ENCODE measurements around the gene LENG8.

Gene LENG8

GRCh38 chr19:54453921-54454780 is 5.2 kb downstream of the LENG8 start:
- DNase-seq (ENCODE audit: low read depth in 1 of 2, low spot score in 1 of 2), result no peak
- H3K27me3 ChIP-seq (ENCODE audit: insufficient read depth, poor library complexity, severe bottlenecking), result no peaks in the 10 kb centered on the region
- TF ChIP-seq SPI1 (IDR thresholded peaks at IDR 0.05; ENCODE audit: borderline replicate concordance, low read depth) (no peak), POLR2AphosphoS5 (IDR thresholded peaks at IDR 0.05; ENCODE audit: low read depth) (no peak), GABPA (IDR thresholded peaks at IDR 0.05; ENCODE audit: low read depth) (no peak), CTCF (IDR thresholded peaks at IDR 0.05; ENCODE audit: insufficient read depth, low read length) (no peak), REST (IDR thresholded peaks at IDR 0.05; ENCODE audit: insufficient replicate concordance, low read depth) (no peak)
- no peak overlapping the region for H3K4me3 ChIP-seq (replicated peaks; ENCODE audit: insufficient read depth, low read length)
- H3K27ac ChIP-seq (replicated peaks), result no peak overlapping the region

- Histone ChIP-seq H3K4me3 (replicated peaks; ENCODE audit: insufficient read depth, low read length) (no peak overlapping the region), H3K27ac (replicated peaks) (no peak overlapping the region), H3K27me3 (ENCODE audit: insufficient read depth, poor library complexity, severe bottlenecking) (no peaks in the 10 kb centered on the region)
- no peak for TF ChIP-seq POLR2AphosphoS5 (IDR thresholded peaks at IDR 0.05; ENCODE audit: low read depth)
- TF ChIP-seq GABPA (IDR thresholded peaks at IDR 0.05; ENCODE audit: low read depth), result no peak
- no peak for TF ChIP-seq SPI1 (IDR thresholded peaks at IDR 0.05; ENCODE audit: borderline replicate concordance, low read depth)
- TF ChIP-seq REST (IDR thresholded peaks at IDR 0.05; ENCODE audit: insufficient replicate concordance, low read depth), result no peak
- TF ChIP-seq CTCF (IDR thresholded peaks at IDR 0.05; ENCODE audit: insufficient read depth, low read length), result no peak
- DNase-seq (ENCODE audit: low read depth in 1 of 2, low spot score in 1 of 2), result no peak
Observed at GRCh38 chr19:54454781-54455675, 6.0 kb downstream of the LENG8 start.

- H3K4me3 ChIP-seq (replicated peaks; ENCODE audit: insufficient read depth, low read length), result no peak overlapping the region
- no peaks in the 10 kb centered on the region for H3K27me3 ChIP-seq (ENCODE audit: insufficient read depth, poor library complexity, severe bottlenecking)
- no peak overlapping the region for H3K27ac ChIP-seq (replicated peaks)
- TF ChIP-seq SPI1 (IDR thresholded peaks at IDR 0.05; ENCODE audit: borderline replicate concordance, low read depth) (no peak), CTCF (IDR thresholded peaks at IDR 0.05; ENCODE audit: insufficient read depth, low read length) (no peak), REST (IDR thresholded peaks at IDR 0.05; ENCODE audit: insufficient replicate concordance, low read depth) (no peak), POLR2AphosphoS5 (IDR thresholded peaks at IDR 0.05; ENCODE audit: low read depth) (no peak), GABPA (IDR thresholded peaks at IDR 0.05; ENCODE audit: low read depth) (no peak)
- DNase-seq (ENCODE audit: low read depth in 1 of 2, low spot score in 1 of 2), result no peak
Observed at GRCh38 chr19:54455786-54456422, 6.9 kb downstream of the LENG8 start.

Measured in HL-60 (cell line).